HepG2 (cell line): Measurements from ENCODE around the gene MAP2K3. TPM values are rescaled to one million over a fixed set of nuclear protein-coding genes. Genes with fewer than 3 reads are reported as not detected.

ENCODE experiments used
- ATF7 ChIP-seq, 2 experiments: fragments of 450-650 bp in 1 of 2; sonication (generic) in 1 of 2; formaldehyde crosslinking in 1 of 2; IDR thresholded peaks; 2 replicates each; pipeline versions ENCODE4 v1.4.0 to v1.6.1; 2016 to 2020; ENCODE audit warnings: antibody characterized with exemption in 1 of 2, mild to moderate bottlenecking in 1 of 2, missing genetic modification reagents in 1 of 2
- CBX5 ChIP-seq: sonication (generic); formaldehyde crosslinking; IDR thresholded peaks from 2 replicates; pipeline ENCODE4 v1.4.0; 2020; ENCODE audit warnings: missing genetic modification reagents, borderline replicate concordance
- DMAP1 ChIP-seq: IDR thresholded peaks from 2 replicates; pipeline ENCODE4 v1.6.1; 2016
- DPF2 ChIP-seq: sonication (generic); formaldehyde crosslinking; IDR thresholded peaks from 2 replicates; pipeline ENCODE4 v1.4.0; 2020; ENCODE audit warnings: mild to moderate bottlenecking, low read depth, missing genetic modification reagents, borderline replicate concordance
- HDAC1 ChIP-seq: sonication (generic); formaldehyde crosslinking; IDR thresholded peaks from 2 replicates; pipeline ENCODE4 v1.5.1; 2020; ENCODE audit warnings: mild to moderate bottlenecking, missing genetic modification reagents
- LCORL ChIP-seq, 2 experiments: fragments of 450-650 bp in 1 of 2; sonication (generic) in 1 of 2; formaldehyde crosslinking in 1 of 2; IDR thresholded peaks; 2 replicates each; pipeline versions ENCODE4 v1.5.0 to v1.6.1; 2017 to 2020; ENCODE audit warnings: antibody characterized with exemption in 1 of 2, missing genetic modification reagents in 1 of 2
- PHB2 ChIP-seq: fragments of 450-650 bp; IDR thresholded peaks from 2 replicates; pipeline ENCODE4 v1.6.1; 2018; ENCODE audit not compliant: partially characterized antibody
- RERE ChIP-seq: IDR thresholded peaks from 2 replicates; pipeline ENCODE4 v1.6.1; 2016; ENCODE audit warnings: low read depth, missing genetic modification reagents, missing compliant biosample characterization
- TEAD2 ChIP-seq: sonication (generic); formaldehyde crosslinking; IDR thresholded peaks from 2 replicates; pipeline ENCODE4 v1.9.0; 2021; ENCODE audit warnings: missing genetic modification reagents
- TFAP4 ChIP-seq: sonication (generic); IDR thresholded peaks from 2 replicates; pipeline ENCODE4 v1.6.1; 2016; ENCODE audit warnings: low read depth, borderline replicate concordance
- ZNF30 ChIP-seq: sonication (generic); formaldehyde crosslinking; IDR thresholded peaks from 2 replicates; pipeline ENCODE4 v1.5.0; 2020; ENCODE audit warnings: mild to moderate bottlenecking, missing genetic modification reagents
- ZNF501 ChIP-seq: sonication (generic); formaldehyde crosslinking; IDR thresholded peaks from 2 replicates; pipeline ENCODE4 v1.5.1; 2020; ENCODE audit warnings: mild to moderate bottlenecking, moderate library complexity, missing genetic modification reagents
- ZNF550 ChIP-seq: sonication (generic); formaldehyde crosslinking; IDR thresholded peaks from 2 replicates; pipeline ENCODE4 v1.4.0; 2020; ENCODE audit warnings: mild to moderate bottlenecking, missing genetic modification reagents, borderline replicate concordance
- ZNF562 ChIP-seq: sonication (generic); formaldehyde crosslinking; IDR thresholded peaks from 2 replicates; pipeline ENCODE4 v1.8.0; 2022; ENCODE audit warnings: missing genetic modification reagents, borderline replicate concordance
- ZNF567 ChIP-seq: sonication (generic); formaldehyde crosslinking; IDR thresholded peaks from 2 replicates; pipeline ENCODE4 v1.8.1; 2023; ENCODE audit warnings: mild to moderate bottlenecking, missing genetic modification reagents, borderline replicate concordance
- ZNF570 ChIP-seq: sonication (generic); formaldehyde crosslinking; IDR thresholded peaks from 2 replicates; pipeline ENCODE4 v1.4.0; 2020; ENCODE audit warnings: mild to moderate bottlenecking, missing genetic modification reagents, borderline replicate concordance
- ZNF674 ChIP-seq: sonication (generic); formaldehyde crosslinking; IDR thresholded peaks from 2 replicates; pipeline ENCODE4 v1.5.0; 2020; ENCODE audit warnings: low read depth, mild to moderate bottlenecking, missing genetic modification reagents
- ZNF768 ChIP-seq: sonication (generic); formaldehyde crosslinking; IDR thresholded peaks from 2 replicates; pipeline ENCODE4 v1.4.0; 2020; ENCODE audit warnings: missing genetic modification reagents
- ZNF777 ChIP-seq: sonication (generic); formaldehyde crosslinking; IDR thresholded peaks from 2 replicates; pipeline ENCODE4 v1.4.0; 2020; ENCODE audit warnings: missing genetic modification reagents
- polyA plus RNA-seq, 8 experiments: library from polyadenylated mRNA; depleted of rRNA in 3 of 8; stranded (reverse) in 7 of 8; unstranded in 1 of 8; fragments of >200 nt; fragmentation: Illumina TruSeq in 4 of 8; extraction: Trizol in 4 of 8; gene quantifications; 2 replicates each; pipeline versions ENCODE4 v1.2.1 to v1.2.3, GENCODE V29; 2011 to 2016; ENCODE audit warnings: low read depth in 4 of 8, missing spikeins in 1 of 8, mixed read lengths in 1 of 8; ENCODE audit not compliant: insufficient read depth in 1 of 8
- total RNA-seq, 5 experiments: library from RNA; depleted of rRNA; stranded (reverse); fragments of >200 nt; fragmentation: Illumina TruSeq; extraction: Trizol; gene quantifications; 2 replicates each; pipeline ENCODE4 v1.2.3, GENCODE V29; 2016; ENCODE audit warnings: low read depth in 1 of 5
- TF ChIP-seq, protein P1 (sequence below): sonication (generic); formaldehyde crosslinking; IDR thresholded peaks from 2 replicates; pipeline ENCODE4 v1.5.0; 2020; ENCODE audit warnings: missing genetic modification reagents
- TF ChIP-seq, protein P2 (sequence below): sonication (generic); formaldehyde crosslinking; IDR thresholded peaks from 2 replicates; pipeline ENCODE4 v1.8.1; 2022; ENCODE audit warnings: low read depth, mild to moderate bottlenecking, missing genetic modification reagents

MAP2K3 gene
- total and polyA plus RNA-seq, 2 of the 13 experiments (the other 11 are each of a cell fraction or from before 2014, with no cell fraction given): 20.5 to 27.4 TPM

GRCh38 chr17:21280081-21280518, 4.4 kb upstream of the MAP2K3 start (continued):
- TF ChIP-seq PHB2 (no peak), DPF2 (no peak), RERE (CRISPR knock-in tag) (no peak), ZNF567 (CRISPR knock-in tag) (no peak), ATF7 (IDR thresholded peaks at IDR 0.05) (no peak), ATF7 (CRISPR knock-in tag; IDR thresholded peaks at IDR 0.05) (no peak), ZNF570 (CRISPR knock-in tag) (no peak), ZNF674 (no peak), HDAC1 (CRISPR knock-in tag) (peak; percentile 61; the same call in 1 of the 2 replicates), ZNF777 (CRISPR knock-in tag) (no peak), TEAD2 (CRISPR knock-in tag) (no peak), CBX5 (CRISPR knock-in tag) (0 out of 2 replicates have a peak, but pooled peaks have one; percentile 34), ZNF550 (no peak; the same call in 1 of the 2 replicates), ZNF562 (CRISPR knock-in tag) (no peak), ZNF501 (CRISPR knock-in tag) (no peak), ZNF768 (peak; percentile 72; the same call in 1 of the 2 replicates), LCORL (IDR thresholded peaks at IDR 0.05) (no peak), LCORL (CRISPR knock-in tag; IDR thresholded peaks at IDR 0.05) (no peak), TFAP4 (peak; percentile 92), ZNF30 (CRISPR knock-in tag) (no peak), DMAP1 (CRISPR knock-in tag) (peak; percentile 56; the same call in 1 of the 2 replicates)
- TF ChIP-seq, protein P1, sequence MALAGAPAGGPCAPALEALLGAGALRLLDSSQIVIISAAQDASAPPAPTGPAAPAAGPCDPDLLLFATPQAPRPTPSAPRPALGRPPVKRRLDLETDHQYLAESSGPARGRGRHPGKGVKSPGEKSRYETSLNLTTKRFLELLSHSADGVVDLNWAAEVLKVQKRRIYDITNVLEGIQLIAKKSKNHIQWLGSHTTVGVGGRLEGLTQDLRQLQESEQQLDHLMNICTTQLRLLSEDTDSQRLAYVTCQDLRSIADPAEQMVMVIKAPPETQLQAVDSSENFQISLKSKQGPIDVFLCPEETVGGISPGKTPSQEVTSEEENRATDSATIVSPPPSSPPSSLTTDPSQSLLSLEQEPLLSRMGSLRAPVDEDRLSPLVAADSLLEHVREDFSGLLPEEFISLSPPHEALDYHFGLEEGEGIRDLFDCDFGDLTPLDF (CRISPR knock-in tag): no peak
- TF ChIP-seq, protein P2, sequence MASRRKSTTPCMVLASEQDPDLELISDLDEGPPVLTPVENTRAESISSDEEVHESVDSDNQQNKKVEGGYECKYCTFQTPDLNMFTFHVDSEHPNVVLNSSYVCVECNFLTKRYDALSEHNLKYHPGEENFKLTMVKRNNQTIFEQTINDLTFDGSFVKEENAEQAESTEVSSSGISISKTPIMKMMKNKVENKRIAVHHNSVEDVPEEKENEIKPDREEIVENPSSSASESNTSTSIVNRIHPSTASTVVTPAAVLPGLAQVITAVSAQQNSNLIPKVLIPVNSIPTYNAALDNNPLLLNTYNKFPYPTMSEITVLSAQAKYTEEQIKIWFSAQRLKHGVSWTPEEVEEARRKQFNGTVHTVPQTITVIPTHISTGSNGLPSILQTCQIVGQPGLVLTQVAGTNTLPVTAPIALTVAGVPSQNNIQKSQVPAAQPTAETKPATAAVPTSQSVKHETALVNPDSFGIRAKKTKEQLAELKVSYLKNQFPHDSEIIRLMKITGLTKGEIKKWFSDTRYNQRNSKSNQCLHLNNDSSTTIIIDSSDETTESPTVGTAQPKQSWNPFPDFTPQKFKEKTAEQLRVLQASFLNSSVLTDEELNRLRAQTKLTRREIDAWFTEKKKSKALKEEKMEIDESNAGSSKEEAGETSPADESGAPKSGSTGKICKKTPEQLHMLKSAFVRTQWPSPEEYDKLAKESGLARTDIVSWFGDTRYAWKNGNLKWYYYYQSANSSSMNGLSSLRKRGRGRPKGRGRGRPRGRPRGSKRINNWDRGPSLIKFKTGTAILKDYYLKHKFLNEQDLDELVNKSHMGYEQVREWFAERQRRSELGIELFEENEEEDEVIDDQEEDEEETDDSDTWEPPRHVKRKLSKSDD (CRISPR knock-in tag): 0 out of 2 replicates have a peak, but pooled peaks have one; percentile 39
